ENCODE measurements around the gene ATP9B.

DNA sequence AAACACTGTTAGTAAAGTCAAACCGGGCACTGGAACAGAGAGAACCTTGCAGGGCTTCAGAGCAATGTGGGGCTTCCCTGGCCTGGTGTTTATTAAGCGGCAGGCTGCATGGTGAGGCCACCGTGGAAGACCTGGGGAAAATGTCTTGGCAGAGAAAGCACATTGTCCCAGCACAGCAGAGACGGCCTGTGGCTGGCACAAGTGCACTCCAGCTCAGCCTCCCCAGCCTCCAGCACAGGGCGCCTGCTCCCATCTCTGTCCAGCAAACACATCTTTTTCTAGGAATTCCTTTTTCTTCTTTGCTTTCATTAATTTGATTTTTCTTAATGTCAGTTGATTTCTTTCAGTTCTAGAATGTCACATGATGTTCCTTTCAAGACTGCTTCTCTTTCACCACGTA is 188.3 kb downstream of the ATP9B start:
- TF ChIP-seq, protein P1, sequence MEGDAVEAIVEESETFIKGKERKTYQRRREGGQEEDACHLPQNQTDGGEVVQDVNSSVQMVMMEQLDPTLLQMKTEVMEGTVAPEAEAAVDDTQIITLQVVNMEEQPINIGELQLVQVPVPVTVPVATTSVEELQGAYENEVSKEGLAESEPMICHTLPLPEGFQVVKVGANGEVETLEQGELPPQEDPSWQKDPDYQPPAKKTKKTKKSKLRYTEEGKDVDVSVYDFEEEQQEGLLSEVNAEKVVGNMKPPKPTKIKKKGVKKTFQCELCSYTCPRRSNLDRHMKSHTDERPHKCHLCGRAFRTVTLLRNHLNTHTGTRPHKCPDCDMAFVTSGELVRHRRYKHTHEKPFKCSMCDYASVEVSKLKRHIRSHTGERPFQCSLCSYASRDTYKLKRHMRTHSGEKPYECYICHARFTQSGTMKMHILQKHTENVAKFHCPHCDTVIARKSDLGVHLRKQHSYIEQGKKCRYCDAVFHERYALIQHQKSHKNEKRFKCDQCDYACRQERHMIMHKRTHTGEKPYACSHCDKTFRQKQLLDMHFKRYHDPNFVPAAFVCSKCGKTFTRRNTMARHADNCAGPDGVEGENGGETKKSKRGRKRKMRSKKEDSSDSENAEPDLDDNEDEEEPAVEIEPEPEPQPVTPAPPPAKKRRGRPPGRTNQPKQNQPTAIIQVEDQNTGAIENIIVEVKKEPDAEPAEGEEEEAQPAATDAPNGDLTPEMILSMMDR (IDR thresholded peaks at IDR 0.05; ENCODE audit: insufficient read depth, low read depth, low read length): no peak
- no peak for TF ChIP-seq EZH2 (IDR thresholded peaks at IDR 0.05; ENCODE audit: insufficient read depth, low read length)

Data from astrocyte (in vitro differentiated cells and primary cell).